Hepatocyte (in vitro differentiated cells): ENCODE data around the gene OR10J4. TPM values are rescaled to one million over a fixed set of nuclear protein-coding genes. Genes with fewer than 3 reads are reported as not detected.

Experiments
- DNase-seq: peaks from one replicate; pipeline ENCODE4 v3.0.0-alpha.2; 2016; ENCODE audit warnings: low spot score
- H2AFZ ChIP-seq: fragments of 200-600 bp; sonication (generic); 2 replicates; pipeline ENCODE4 v1.6.0; 2016; ENCODE audit warnings: antibody characterized with exemption, mild to moderate bottlenecking
- H3K27ac ChIP-seq: fragments of 200-600 bp; sonication (generic); 2 replicates; pipeline ENCODE4 v1.5.1; 2016; ENCODE audit warnings: mild to moderate bottlenecking
- H3K27me3 ChIP-seq: fragments of 200-600 bp; sonication (generic); 2 replicates; pipeline ENCODE4 v1.6.1; 2016
- H3K36me3 ChIP-seq: fragments of 200-600 bp; sonication (generic); replicated peaks from 2 replicates; pipeline ENCODE4 v1.5.1; 2016; ENCODE audit warnings: low read depth; ENCODE audit not compliant: insufficient read depth
- H3K4me1 ChIP-seq: fragments of 200-600 bp; sonication (generic); 2 replicates; pipeline ENCODE4 v1.5.1; 2016; ENCODE audit warnings: mild to moderate bottlenecking, moderate library complexity; ENCODE audit not compliant: insufficient read depth
- H3K4me2 ChIP-seq: fragments of 200-600 bp; sonication (generic); 2 replicates; pipeline ENCODE4 v1.6.0; 2016
- H3K4me3 ChIP-seq: fragments of 200-600 bp; sonication (generic); 2 replicates; pipeline ENCODE4 v1.5.1; 2016; ENCODE audit warnings: mild to moderate bottlenecking
- H3K79me2 ChIP-seq: fragments of 200-600 bp; sonication (generic); 2 replicates; pipeline ENCODE4 v1.6.0; 2017; ENCODE audit warnings: mild to moderate bottlenecking
- H3K9me2 ChIP-seq: fragments of 200-600 bp; sonication (generic); replicated peaks from 2 replicates; pipeline ENCODE4 v1.6.0; 2017; ENCODE audit warnings: mild to moderate bottlenecking; ENCODE audit not compliant: insufficient read depth
- H3K9me3 ChIP-seq: fragments of 200-600 bp; sonication (generic); 2 replicates; pipeline ENCODE4 v1.5.1; 2016; ENCODE audit warnings: low read depth, mild to moderate bottlenecking
- H4K20me1 ChIP-seq: fragments of 200-600 bp; sonication (generic); 2 replicates; pipeline ENCODE4 v1.6.0; 2016; ENCODE audit warnings: mild to moderate bottlenecking; ENCODE audit not compliant: insufficient read depth, poor library complexity, severe bottlenecking
- CTCF ChIP-seq: fragments of 200-600 bp; sonication (generic); IDR thresholded peaks from 2 replicates; pipeline ENCODE4 v1.5.1; 2016; ENCODE audit warnings: antibody characterized with exemption, mild to moderate bottlenecking; ENCODE audit not compliant: poor library complexity
- EZH2 ChIP-seq: fragments of 200-600 bp; sonication (generic); IDR thresholded peaks from 2 replicates; pipeline ENCODE4 v1.6.1; 2016; ENCODE audit warnings: antibody characterized with exemption, mild to moderate bottlenecking, borderline replicate concordance
- EZH2phosphoT487 ChIP-seq: fragments of 200-600 bp; sonication (generic); IDR thresholded peaks from one replicate; pipeline ENCODE4 v1.6.1; 2018; ENCODE audit warnings: antibody characterized with exemption, mild to moderate bottlenecking, low read depth, moderate library complexity; ENCODE audit not compliant: unreplicated experiment, severe bottlenecking
- WGBS: methylation state at CpG from one replicate; pipeline ENCODE4 v1.1.6; 2016; ENCODE audit warnings: low lambda C conversion rate; ENCODE audit errors: missing lambda C conversion rate; 5-methylcytosine and 5-hydroxymethylcytosine counted together
- polyA plus RNA-seq: library from polyadenylated mRNA; unstranded; fragments of >200 nt; fragmentation: Nextera tagmentation; extraction: Ambion mirVana; gene quantifications from 2 replicates; pipeline ENCODE4 v1.2.1, GENCODE V29; 2016
- total RNA-seq: library from RNA; depleted of rRNA; stranded (reverse); fragments of >200 nt; gene quantifications from 2 replicates; pipeline ENCODE4 v1.2.3, GENCODE V29; 2014

OR10J4 gene
- total and polyA plus RNA-seq, 2 experiments from 2014 or later = not detected

DNA sequence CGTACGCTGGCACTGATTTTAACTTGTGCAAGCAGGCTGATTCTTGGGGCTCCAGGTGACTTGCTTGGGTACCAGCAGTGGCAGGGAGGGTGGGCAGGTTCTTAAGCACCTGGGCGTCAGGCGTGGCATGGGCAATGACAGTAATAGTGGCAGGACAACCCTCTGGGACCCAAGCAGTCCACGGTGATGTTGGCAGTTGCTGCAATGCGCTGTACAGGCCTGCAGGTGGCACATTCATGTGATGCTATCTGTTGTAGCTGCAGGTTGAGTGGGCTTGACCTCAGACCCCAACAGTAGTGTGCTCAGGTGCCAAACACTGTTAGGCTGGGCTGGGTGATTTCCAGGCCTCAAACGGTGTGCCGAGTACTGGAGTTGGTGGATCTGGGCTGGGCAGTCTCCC, 10.2 kb upstream of the OR10J4 start:
- Histone ChIP-seq H3K36me3 (no peaks in the 10 kb centered on the region), H3K79me2 (no peaks in the 10 kb centered on the region), H3K4me3 (no peak overlapping the region), H3K27ac (no peak overlapping the region), H3K27me3 (no peaks in the 10 kb centered on the region), H4K20me1 (no peaks in the 10 kb centered on the region), H3K9me2 (no peaks in the 10 kb centered on the region), H3K4me2 (no peak overlapping the region), H2AFZ (no peak overlapping the region), H3K4me1 (no peaks in the 10 kb centered on the region), H3K9me3 (peaks cover 4% of the 10 kb centered on the region)
- TF ChIP-seq EZH2 (no peak), EZH2phosphoT487 (no peak), CTCF (no peak)
- DNase-seq = no peak
- WGBS = 74% methylated on average over 8 of the region's 8 CpGs

DNA sequence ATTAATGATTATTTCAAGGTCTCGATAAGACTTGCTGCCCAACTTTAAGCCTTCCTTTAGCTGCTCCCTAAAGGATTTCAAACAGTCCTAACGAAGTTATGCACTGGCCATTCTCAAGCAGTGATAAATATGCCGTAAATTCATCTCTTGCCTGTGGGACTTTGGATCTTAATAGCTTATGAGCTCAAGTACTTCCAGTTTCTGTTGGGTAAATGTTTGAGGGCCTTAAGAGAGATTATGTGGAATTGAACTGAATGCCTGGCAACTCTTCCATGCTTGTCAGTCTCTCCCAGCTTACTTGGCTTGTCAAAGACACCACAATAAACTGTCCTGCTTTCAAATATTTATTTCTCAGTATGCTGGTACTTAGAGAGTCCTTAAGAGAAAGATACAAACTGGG, 3.5 kb upstream of the OR10J4 start:
- Histone ChIP-seq H3K4me3 (no peak overlapping the region), H3K27ac (no peak overlapping the region), H3K4me1 (no peaks in the 10 kb centered on the region), H3K79me2 (no peaks in the 10 kb centered on the region), H2AFZ (no peak overlapping the region), H3K27me3 (no peaks in the 10 kb centered on the region), H3K4me2 (no peak overlapping the region), H3K9me3 (no peaks in the 10 kb centered on the region), H3K36me3 (no peaks in the 10 kb centered on the region), H3K9me2 (no peaks in the 10 kb centered on the region), H4K20me1 (no peaks in the 10 kb centered on the region)
- WGBS = 59% methylated on average over 3 of the region's 3 CpGs
- no peak for DNase-seq
- TF ChIP-seq EZH2phosphoT487 (no peak), CTCF (no peak), EZH2 (no peak)

- H3K9me2 ChIP-seq = no peaks in the 10 kb centered on the region
- TF ChIP-seq EZH2 (no peak), EZH2phosphoT487 (no peak), CTCF (no peak)
- H3K9me3 ChIP-seq = no peaks in the 10 kb centered on the region
- no peaks in the 10 kb centered on the region for H4K20me1 ChIP-seq
- H3K27me3 ChIP-seq = no peaks in the 10 kb centered on the region
- H3K4me1 ChIP-seq = no peaks in the 10 kb centered on the region
- 45% methylated on average over 4 of the region's 4 CpGs for WGBS
- H3K4me2 ChIP-seq = no peak overlapping the region
- DNase-seq = no peak
- H2AFZ ChIP-seq = no peak overlapping the region
- no peaks in the 10 kb centered on the region for H3K36me3 ChIP-seq
- no peak overlapping the region for H3K4me3 ChIP-seq
- no peak overlapping the region for H3K27ac ChIP-seq
- no peaks in the 10 kb centered on the region for H3K79me2 ChIP-seq
These were observed 2.7 kb upstream of the OR10J4 start for GRCh38 chr1:159429074-159429861.

GRCh38 chr1:159430985-159431384, 1.0 kb upstream of the OR10J4 start:
- Histone ChIP-seq H3K4me1 (no peaks in the 10 kb centered on the region), H3K4me3 (no peak overlapping the region), H3K27me3 (no peaks in the 10 kb centered on the region), H3K79me2 (no peaks in the 10 kb centered on the region), H3K36me3 (no peaks in the 10 kb centered on the region), H3K9me2 (no peaks in the 10 kb centered on the region), H4K20me1 (no peaks in the 10 kb centered on the region), H3K27ac (no peak overlapping the region), H3K4me2 (no peak overlapping the region), H2AFZ (no peak overlapping the region), H3K9me3 (no peaks in the 10 kb centered on the region)
- TF ChIP-seq EZH2 (no peak), EZH2phosphoT487 (no peak), CTCF (no peak)
- 72% methylated on average over 6 of the region's 6 CpGs for WGBS
- DNase-seq = no peak
